ENCODE data around the gene TMPRSS5.
A peak's percentile ranks its signal among the peaks of the same experiment; 100 is the strongest.
"Not testable (repeated sequence)": the region's sequence is repeated elsewhere in the genome, so short reads cannot be mapped to it uniquely, and the experiment has no call there.

TMPRSS5 gene

DNA sequence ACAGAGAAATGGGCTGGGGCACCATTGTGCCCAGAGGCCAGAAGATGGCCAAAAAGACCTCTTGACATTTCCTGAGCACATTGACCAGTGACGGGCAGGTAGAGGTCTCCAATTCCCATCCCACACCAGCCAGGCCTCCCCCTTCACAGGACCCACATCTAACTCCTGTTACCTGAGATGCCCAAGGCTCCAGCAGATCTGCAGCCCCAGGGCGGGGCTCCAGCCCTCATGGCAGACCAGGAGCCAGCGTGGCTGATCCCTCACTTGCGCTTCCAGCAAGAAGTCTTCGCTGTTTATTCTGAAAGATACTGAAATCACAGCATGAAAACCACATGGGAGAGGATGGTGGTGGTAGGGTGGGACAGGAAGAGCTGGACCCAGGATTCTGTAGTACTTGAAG, 9.0 kb downstream of the TMPRSS5 start:
- DNase-seq, result no peak

DNA sequence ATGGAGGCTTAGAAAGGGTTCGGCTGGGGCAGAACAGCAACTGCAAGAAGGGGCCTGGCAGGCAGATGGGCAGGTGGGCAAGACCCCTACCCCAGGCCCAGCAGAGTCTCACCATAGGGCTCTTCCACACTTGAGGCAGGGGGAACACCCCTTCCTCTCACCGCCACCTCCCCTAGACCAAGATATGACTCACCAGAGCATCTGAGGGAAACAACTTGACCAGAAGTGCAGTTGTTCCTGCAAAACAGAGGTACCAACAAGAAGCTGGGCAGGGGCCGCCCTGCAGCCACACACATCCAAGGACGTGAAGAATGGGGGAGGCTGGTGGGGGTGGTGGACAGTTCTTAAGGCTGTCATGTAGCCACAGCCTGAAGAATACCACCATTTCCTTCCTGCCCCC, 10.9 kb downstream of the TMPRSS5 start:
- DNase-seq, result no peak

DNA sequence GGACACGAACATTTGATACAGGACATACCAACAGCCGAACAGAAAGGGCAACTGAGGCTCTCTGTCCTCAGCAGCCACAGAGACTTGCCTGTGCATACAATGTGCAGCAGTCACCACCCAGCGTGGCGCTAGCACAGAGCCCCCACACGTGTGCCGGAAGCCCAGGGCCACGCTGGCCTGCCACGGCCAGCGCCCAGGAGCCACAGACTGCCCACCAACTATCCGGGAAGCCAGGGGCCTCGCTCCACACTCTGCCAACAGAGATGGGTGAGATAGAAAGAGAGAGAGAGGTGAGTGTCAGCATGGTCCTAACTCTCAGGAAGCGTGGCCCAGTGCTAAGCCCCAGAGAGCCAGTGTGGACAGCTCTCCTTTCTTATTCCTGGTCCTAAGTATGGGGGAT, 11.7 kb downstream of the TMPRSS5 start:
- DNase-seq, result no peak

DNA sequence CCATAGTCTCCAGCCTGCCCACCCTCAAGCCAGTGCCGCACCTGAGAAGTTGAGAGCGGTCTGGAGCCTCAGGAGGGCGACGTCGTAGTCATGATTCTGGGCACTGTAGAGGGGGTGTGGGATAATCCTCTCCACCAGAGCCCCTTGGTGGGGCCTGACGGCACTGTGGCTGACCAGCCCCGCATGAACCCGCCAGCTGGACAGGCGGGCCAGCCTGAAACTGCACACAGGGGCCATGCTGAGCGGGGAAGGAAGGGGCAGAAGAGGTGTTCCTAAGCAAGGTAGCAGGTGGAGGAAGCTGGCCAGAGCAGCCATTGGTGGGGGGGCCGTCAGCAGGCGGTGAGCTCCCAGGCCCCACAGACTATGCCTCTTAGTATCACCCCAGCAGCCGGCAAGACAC, 13.1 kb downstream of the TMPRSS5 start:
- no peak for DNase-seq

DNA sequence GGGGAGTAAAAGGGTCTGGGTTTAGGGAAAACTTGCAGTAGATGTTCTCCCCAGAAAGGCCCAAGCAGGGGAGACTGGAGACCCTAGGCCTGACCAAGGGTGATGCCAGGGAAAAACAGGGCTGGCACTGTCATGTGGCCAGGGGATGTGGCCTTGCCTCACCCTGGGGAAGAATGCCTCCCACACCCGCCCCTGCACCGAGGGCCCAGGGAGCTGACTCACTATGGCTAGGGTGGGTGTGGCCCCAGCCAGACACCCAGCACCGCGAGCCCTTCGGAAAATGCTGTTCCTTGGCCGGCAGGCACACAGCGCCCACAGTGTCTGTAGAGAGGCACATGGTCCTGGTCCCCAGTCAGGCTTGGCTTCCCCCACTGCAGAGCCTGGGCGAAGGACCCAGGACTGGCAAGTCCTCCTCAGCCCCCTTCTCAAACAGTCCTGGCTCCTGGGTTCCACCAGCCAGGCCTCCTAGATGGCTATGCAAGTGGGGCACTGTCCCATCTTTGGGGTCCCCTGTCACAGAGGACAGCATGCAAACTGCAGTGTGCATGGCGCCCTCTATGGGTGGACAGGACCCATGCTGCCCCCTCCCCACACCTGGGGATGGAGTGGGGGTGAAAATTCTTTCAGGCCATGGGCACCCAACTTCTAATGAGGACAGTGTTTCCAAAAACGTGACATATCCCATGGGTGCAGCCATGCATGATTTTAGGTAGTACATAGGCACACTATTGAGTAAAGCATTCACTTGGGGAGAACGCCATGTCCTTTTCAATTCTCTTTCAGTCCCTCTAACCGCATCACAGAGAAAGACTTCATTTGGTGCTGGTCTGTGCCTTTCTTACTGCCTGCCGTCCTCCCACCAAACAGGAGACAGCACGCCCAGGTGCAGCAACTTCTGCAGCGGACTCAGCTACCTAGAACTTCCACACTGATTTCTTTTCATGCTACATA, 15.2 kb downstream of the TMPRSS5 start:
- peak; percentile 87 for DNase-seq

DNA sequence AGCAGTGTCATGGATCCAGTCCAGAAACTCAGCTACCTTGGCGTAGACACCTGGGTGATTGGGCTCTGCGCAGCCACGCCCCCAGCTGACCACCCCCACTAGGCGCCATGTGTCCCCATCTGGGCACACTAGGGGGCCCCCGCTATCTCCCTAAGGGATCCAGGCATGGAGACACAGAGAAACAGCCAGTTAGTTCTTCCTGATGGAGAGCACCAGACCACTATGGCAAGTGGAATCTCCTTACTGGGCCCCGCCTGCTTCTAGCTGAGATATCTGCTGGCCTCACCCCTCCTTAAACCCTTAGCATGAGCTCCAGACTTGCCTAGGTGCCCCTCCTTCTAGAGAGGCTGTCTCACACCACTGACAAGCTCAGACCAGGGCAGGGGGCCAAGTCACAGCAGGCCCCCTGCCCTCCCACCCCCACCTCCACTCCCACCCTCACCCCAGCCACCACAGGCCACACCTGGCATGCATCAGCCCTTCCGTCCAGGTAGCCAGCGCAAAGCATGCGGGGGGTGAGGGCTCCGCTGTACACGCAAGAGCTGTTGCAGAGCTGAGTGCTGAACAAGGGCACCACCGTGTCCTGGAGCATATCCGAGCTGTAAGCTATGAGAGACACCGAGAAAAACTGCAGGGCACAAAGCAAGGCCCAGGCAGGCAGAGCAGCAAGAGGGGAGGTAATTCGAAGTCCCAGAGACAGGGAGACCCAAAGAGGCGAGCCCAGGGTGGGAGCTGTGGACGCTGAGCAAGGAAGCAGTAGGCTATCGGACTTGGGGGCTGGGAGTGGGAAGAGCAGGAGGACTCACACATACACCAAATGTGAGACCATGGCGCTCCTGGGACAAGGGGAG, 16.1 kb downstream of the TMPRSS5 start:
- no peak for DNase-seq

DNA sequence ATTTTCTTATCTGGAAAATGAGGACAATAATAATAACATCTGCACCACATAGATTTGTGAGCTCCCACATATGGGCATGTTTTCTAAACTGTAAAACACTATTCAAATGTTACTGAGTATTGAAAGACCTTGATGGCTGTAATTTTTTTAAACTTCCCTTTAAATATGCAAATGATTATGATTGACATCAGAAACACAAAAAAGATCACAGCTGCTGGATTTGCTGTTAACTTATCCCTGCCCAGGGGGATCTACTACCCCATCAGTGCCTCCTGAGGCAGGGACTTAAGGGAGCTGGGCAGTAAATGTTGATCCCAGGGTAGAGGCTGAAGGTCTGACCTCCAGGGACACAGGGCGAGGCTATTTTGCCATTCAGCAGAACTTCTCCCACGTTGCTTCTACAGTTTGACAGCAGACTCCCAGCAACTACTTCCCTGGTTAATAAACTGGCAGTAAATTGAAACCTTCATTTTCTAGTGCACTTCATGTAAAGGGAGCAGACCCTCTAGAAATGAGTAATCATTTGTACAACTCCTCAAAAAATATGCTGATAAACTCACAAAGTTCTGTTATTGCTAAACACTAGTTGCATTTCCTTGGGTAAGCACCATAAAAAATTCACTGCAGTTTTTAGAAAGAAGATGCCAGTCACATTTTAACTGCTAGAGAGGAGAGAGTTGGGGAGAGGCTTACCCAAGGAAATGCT, 20.3 kb downstream of the TMPRSS5 start:
- DNase-seq, result no peak

DNA sequence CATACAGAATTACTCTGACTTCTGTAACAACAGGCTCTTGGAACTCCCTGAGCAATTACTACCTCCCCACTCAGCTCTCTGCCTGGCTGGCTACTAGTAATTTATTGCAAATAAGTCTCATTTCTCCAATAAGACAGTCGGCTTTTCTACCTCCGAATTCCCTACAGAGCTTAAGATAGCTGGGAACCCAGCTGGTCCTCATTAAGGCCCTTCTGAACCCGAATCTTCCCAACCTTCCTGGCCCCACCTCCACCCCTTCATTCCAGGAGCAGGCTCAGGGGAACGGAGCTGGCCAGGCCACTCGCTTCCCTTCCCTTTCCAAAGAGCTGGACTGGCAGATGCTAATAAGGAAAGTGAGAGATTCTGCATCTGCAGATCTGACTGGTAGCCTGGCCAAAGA, 21.6 kb downstream of the TMPRSS5 start:
- DNase-seq, result no peak

DNA sequence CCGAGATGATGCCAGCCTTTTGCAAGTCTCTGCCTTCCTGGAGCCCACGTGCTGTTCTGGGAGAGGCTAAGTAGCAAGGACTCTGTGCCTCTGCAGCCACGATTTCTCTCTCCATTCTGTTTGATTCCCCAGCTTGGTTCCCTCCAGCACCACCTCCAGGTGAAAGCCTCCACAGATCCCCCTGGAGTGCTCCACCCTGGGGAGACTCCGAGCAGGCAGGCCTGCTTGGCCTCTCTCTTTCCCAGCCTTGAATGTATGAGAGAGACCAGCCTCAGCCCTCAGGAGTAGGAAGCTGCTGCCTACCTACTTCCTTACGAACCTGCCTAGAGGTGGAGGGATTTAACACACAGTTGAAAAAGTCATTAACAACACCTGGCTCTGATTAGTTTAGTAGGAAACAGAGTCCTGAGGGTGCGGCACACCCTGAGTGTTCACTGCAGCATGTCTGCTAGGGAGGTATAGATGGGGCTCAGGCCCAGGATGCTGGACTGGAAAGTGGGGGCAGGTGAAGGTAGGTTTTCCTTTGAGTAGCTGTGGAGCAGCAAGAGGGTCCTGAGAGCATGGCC, 22.5 kb downstream of the TMPRSS5 start:
- no peak for DNase-seq

DNA sequence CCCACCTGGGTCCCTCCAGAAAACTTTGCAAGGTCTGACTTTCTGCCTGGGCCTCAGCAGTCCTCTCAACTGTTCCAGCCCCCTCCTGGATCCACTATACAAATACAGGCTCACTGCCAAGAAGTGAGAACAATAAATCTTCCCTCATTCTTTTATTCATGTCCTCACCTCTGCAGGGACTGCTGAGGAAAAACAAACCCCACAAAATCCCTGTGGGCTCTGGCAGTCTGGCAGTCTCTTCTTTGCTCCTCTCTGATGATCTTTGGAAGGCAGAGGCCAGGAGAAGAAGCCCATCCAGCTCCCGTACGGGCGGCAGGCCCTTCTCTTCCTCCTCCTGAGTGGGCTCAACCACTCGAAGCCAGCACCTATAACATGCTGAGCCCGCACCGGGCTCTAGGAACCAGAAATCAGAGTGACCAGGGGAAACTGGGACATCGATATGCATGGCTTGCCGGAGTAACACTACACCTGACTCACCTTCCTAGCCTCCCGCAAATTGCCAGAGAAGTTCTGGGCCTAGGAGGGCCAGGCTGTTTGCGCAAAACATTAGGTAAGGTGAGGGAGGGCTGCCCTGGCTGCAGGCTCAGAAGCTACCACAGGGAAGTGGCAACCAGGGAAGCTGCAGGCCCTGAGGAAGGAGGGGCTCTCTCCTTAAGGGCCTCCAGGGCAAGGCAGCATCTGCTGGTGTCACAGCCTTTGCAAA, 24.2 kb downstream of the TMPRSS5 start:
- no peak for DNase-seq

DNA sequence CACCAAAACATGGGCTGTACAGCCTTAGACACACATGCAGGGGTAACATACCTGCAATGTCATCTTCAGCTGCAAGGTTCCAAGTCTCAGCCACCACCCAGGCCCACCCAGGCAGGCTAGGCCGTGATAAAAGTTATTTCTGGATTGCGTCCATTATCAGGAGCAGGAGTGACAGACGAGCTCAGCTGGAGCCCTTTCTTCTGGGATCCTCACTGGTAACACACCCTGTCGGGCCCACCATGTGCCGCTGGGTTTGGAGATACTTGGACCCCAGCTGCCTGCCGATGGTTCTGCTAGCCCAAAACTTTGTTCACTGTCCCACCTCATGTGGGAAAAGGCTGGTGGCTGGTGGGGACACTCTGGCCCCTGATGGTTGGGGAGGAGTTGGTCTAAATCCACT, 24.8 kb downstream of the TMPRSS5 start:
- no peak for DNase-seq

DNA sequence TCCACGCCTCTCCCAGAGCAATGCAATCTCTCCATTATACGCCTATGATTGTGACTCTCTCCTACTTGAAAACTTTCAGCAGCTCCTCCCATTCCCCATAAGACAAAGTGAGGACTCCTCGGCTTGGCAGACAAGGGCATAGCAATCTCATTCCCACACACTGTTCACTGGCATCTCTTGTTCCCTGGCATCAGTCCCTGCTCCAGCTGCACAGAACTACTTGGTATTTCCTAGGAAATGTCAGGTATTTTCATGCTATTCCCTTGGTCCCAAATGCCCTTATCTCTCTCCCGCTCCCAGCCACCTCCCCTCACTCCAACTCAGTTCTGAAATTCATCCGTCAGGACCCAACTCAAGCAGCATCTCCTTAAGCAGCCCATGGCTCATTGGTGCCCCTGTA, 28.4 kb downstream of the TMPRSS5 start:
- DNase-seq, result no peak

DNA sequence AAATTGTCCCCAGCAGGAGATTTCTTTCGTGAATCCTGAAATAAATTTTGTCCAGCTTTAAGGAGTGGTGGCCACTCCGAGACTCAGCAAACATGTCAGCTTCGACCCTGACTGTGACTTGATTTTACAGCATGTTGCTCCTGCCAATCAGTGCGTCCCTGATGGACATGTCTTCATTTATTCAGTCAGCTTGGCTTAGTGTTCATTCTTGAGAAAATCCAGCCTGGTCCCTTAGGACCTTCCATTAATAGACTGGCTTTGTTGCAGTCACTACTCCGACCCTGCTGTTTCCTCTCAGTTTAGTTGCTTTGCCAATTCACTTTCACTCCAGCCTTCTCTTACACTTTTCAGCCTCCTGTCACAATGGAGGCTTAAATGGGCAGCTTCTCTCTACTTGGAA, 30.5 kb downstream of the TMPRSS5 start:
- DNase-seq, result no peak

DNA sequence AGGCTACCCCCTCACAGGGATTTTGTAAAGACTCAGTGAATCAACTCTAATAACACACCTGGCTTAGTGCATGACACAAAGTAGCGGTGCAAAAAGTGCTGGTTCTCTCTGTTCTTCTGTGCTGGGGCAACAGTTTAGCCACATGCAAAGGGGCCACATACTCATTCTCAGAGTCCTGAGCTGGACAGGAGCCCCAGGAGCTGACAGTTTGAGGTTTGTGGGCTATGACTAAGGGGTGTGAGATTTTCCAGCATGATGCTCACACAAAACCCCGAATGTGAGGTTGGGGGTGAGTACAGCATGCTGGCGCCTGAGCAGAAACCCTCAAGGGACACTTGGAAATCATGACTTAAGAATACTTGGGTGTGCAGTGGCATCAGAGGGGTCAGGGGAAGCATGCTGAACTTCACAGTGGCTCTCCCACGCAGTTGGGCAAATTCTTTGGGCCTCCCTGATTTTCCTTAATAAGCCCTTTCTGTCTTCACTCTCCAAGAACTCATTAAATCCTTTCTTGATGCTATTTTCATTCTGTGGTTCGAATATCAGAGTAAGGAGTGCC, 31.0 kb downstream of the TMPRSS5 start:
- DNase-seq, result peak; percentile 99

DNA sequence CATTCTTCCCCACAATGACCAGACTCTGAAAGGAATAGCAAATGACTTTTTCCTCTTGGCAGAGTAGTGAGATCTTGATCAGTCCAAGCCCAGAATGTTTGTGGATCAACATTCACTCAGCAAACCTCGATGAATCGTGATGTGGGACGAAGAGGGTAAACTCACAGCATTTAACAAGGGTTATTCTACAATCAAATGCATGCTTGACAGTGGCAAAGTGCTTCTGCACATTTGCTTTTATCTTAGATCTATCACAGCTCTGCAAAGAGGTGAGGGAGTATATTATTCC, 31.8 kb downstream of the TMPRSS5 start:
- peak; percentile 26 for DNase-seq

DNA sequence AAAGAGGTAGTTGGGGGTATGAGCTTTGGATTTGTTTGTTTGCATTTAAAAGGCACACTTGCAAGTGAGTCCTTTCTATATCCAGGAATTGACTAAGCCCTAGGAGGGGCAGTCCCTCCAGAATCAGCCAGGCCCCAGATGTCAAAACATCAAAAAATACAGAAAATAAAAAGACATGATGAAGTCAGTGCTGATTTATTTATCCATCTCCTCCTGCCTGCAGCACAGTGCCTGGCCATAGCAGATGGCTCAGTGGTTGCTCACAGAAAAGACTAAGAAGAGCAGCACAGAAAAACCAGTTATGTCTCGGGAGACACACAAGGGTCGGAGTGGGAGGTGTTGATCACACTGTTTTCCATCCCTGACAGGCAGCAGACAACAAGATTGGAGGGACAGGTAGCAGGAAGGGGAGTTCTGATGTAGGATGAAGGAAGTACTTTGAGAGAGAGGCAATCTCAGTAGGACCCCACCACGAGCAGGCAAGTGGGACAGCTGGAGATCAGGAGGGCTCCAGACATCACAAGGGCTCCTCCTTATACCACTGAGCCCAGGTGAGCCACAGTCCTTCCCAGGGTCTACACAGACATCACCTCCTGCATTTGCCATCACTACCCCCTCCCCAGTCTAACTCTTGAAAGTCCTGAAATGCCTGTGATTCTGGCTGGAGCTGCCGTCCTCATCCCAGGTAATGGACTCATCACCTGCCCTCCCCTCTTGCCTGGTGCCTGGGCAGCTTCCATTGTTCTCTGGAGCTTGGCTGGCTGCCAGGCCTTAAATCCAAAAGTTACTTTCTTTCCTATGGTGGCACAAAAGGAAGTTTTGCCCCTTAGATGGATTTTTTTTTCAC, 32.3 kb downstream of the TMPRSS5 start:
- DNase-seq, result peak; percentile 30

DNA sequence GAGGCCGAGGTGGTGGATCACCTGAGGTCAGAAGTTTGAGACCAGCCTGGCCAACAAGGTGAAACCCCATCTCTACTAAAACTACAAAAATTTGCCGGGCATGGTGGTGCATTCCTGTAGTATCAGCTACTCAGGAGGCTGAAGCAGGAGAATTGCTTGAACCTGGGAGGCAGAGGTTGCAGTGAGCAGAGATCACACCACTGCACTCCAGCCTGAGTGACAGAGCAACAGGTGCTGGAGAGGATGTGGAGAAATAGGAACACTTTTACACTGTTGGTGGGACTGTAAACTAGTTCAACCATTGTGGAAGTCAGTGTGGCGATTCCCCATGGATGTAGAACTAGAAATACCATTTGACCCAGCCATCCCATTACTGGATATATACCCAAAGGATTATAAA, 34.2 kb downstream of the TMPRSS5 start:
- DNase-seq, result not testable (repeated sequence)

DNA sequence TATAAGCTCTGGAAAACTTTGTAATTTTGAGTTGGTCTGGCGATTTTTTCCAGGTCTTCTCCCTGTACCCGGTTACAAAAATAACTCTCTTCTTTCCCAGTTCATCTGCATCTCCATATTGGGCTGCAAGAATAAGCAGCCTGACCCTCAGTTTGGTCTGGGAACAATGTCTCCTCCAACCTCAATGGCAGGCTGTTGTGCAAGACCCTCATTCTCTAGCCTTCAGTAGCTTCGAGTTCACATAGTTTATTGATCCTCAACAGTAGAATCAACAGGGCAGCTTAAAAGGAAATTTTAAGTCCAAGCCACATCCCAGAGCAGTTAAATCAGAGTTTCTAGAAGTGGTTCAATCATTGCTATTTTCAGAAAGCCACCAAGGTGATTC, 35.3 kb downstream of the TMPRSS5 start:
- no peak for DNase-seq

DNA sequence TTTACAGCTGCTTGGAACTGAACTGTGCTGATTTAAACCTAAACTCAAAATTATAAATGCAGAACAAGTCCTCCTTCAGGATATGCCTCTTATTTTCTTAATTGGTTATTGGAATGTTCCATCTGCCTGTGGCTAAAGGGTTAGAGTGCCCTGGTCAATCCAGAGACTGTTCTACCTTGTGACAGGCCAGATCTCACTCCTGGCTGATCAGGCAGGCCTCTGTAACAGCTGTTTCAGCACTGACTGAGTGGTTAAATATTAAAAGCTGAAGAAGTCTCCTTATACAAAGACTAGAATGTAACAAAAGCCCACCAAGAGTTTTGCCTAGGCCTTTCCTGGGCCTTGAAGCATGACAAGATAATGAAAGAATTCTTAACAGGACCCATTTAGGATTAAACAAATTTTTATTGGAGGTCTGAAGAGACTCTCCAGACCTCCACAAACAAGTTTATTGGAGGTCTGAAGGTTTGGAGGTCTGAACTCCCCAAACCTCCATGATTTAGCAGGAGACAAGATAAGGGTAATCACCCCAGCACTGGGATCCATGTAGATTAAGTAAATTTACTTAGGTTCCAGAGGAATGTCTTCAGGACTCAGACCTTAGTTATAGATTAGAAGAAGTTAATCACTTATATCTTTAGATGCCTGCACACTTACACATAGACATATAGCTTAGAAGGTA, 35.8 kb downstream of the TMPRSS5 start:
- no peak for DNase-seq

DNA sequence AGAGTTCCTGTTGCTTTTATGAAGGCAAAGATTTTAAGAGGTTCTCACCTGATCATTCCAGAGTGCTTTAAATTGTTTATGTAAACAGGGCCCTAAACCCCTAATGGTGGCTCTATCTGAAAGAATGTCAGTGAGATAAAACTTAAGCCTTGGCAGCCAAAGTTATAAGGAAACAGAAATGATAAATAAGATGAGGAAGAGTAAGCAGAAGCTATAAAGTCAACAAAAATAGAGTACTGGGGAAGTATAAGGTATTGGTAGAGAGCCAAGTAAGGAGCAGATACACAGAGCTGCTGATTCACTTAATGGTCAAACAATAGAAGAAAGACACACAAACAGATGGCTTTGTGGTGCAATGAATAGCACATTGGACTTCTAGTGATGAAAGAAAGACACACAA, 37.9 kb downstream of the TMPRSS5 start:
- peak; percentile 25 for DNase-seq

DNA sequence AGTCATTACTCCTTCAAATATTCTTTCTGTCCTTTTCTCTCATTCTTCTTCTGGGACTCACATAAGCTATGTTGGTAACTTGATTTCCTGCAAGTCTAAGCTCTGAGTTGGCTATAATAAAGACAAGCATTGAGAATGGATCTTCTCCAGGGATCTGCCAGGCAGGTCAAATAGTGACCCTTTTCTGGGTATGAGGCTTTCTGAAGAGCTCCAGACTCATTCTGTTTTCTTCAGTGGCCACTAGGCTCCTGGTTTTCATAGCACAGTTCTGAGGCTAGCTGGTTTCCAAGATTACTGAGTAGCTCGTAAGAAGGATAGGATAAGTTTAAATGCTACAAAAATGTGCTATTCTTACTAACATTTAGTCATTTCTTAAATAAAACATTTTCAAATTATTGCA, 38.3 kb downstream of the TMPRSS5 start:
- peak; percentile 59 for DNase-seq
